HEK293T (cell line): ENCODE data around the gene PARVB.

Experiments
- ARNT ChIP-seq: fragments of 450-650 bp; IDR thresholded peaks from 2 replicates; pipeline ENCODE4 v1.6.1; 2017; ENCODE audit warnings: mild to moderate bottlenecking
- BHLHE40 ChIP-seq: fragments of 450-650 bp; IDR thresholded peaks from 2 replicates; pipeline ENCODE4 v1.6.1; 2016; ENCODE audit warnings: mild to moderate bottlenecking, moderate library complexity, borderline replicate concordance
- FOXM1 ChIP-seq: fragments of 450-650 bp; IDR thresholded peaks from 2 replicates; pipeline ENCODE4 v1.6.1; 2017; ENCODE audit warnings: mild to moderate bottlenecking, borderline replicate concordance
- HDGF ChIP-seq: fragments of 450-650 bp; IDR thresholded peaks from 2 replicates; pipeline ENCODE4 v1.6.1; 2017; ENCODE audit warnings: antibody characterized with exemption, borderline replicate concordance
- LEF1 ChIP-seq: fragments of 450-650 bp; IDR thresholded peaks from 2 replicates; pipeline ENCODE4 v1.6.1; 2017; ENCODE audit warnings: mild to moderate bottlenecking, borderline replicate concordance

DNA sequence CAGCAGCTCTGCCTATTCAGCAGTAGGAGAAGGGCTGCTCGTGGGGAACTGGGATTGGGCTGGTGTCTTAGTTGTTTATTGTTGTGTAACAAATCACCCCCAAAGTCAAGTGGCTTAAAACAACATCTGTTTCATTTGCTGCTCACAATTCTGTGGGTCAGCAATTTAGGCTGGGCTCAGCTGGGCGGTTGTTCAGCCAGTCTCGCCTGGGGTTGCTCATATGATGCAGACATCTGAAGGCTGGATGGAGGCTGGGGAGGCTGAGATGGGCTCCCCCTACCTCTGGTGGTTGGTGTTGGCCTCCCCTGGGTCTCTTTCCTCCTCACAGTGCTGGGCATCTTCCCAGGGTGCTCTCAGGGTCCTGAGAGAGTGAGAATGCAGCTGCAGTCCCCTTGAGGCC lies 113.3 kb downstream of the PARVB start:
- TF ChIP-seq LEF1 (no peak), HDGF (no peak), ARNT (no peak), BHLHE40 (no peak), FOXM1 (no peak)
